GM18870 (cell line): ENCODE results near the gene SEH1L.
"Not testable (repeated sequence)": the region's sequence is repeated elsewhere in the genome, so short reads cannot be mapped to it uniquely, and the experiment has no call there.

ENCODE experiments used
- ATAC-seq: cut with Tn5 transposase; IDR thresholded peaks from one replicate; pipeline ENCODE4 v1.9.1; 2021; ENCODE audit warnings: moderate library complexity; ENCODE audit not compliant: unreplicated experiment

The SEH1L gene

GRCh38 chr18:12995424-12995823 lies 47.6 kb downstream of the SEH1L start:
- no peak for ATAC-seq

- no peak for ATAC-seq
These were observed 48.2 kb downstream of the SEH1L start for GRCh38 chr18:12995952-12996477.

GRCh38 chr18:12996661-12997292 lies 49.0 kb downstream of the SEH1L start:
- no peak for ATAC-seq

- not testable (repeated sequence) for ATAC-seq
These were observed 49.5 kb downstream of the SEH1L start for GRCh38 chr18:12997330-12997729.

- peak; percentile 53 for ATAC-seq
These were observed 50.7 kb downstream of the SEH1L start for GRCh38 chr18:12998332-12999060.

GRCh38 chr18:13003466-13003896 lies 55.7 kb downstream of the SEH1L start:
- no peak for ATAC-seq

GRCh38 chr18:13004396-13004795 lies 56.6 kb downstream of the SEH1L start:
- ATAC-seq = no peak

- ATAC-seq = no peak
These were observed 57.5 kb downstream of the SEH1L start for GRCh38 chr18:13005289-13005688.

- no peak for ATAC-seq
These were observed 58.9 kb downstream of the SEH1L start for GRCh38 chr18:13006531-13007247.

- ATAC-seq = no peak
These were observed 59.4 kb downstream of the SEH1L start for GRCh38 chr18:13007248-13007560.

GRCh38 chr18:13011719-13012118 lies 63.9 kb downstream of the SEH1L start:
- no peak for ATAC-seq

- ATAC-seq = no peak
These were observed 66.4 kb downstream of the SEH1L start for GRCh38 chr18:13014232-13014631.

- ATAC-seq = no peak
These were observed 67.0 kb downstream of the SEH1L start for GRCh38 chr18:13014818-13015217.

GRCh38 chr18:13017247-13017875 lies 69.5 kb downstream of the SEH1L start:
- ATAC-seq = no peak

GRCh38 chr18:13018374-13018773 lies 70.6 kb downstream of the SEH1L start:
- no peak for ATAC-seq

GRCh38 chr18:13019301-13019700 lies 71.5 kb downstream of the SEH1L start:
- peak; percentile 73 for ATAC-seq

- no peak for ATAC-seq
These were observed 74.8 kb downstream of the SEH1L start for GRCh38 chr18:13022644-13023043.

- no peak for ATAC-seq
These were observed 77.4 kb downstream of the SEH1L start for GRCh38 chr18:13025233-13025632.

- no peak for ATAC-seq
These were observed 78.9 kb downstream of the SEH1L start for GRCh38 chr18:13026583-13027270.

- ATAC-seq = no peak
These were observed 81.1 kb downstream of the SEH1L start for GRCh38 chr18:13028869-13029268.

- ATAC-seq = no peak
These were observed 84.4 kb downstream of the SEH1L start for GRCh38 chr18:13032173-13032572.
